Breast epithelium (tissue), 4 donors: ENCODE results near the gene EFHD2. TPM values are rescaled to one million over a fixed set of nuclear protein-coding genes. Genes with fewer than 3 reads are reported as not detected.
A peak's percentile ranks its signal among the peaks of the same experiment; 100 is the strongest.

Experiments used
- DNase-seq, 2 donors: peaks; one replicate each; pipeline ENCODE4 v3.0.0-alpha.2; 2019; ENCODE audit warnings: low spot score in 2 of 2
- H3K27ac ChIP-seq, 2 donors: fragments of 200-600 bp; sonication (generic) in 1 of 2; one replicate each; pipeline ENCODE4 v1.5.1; 2016 to 2019; ENCODE audit warnings: mild to moderate bottlenecking in 1 of 2
- H3K27me3 ChIP-seq, 2 donors: fragments of 200-600 bp; sonication (generic) in 1 of 2; one replicate each; pipeline versions ENCODE4 v1.5.1 to v1.6.0; 2017 to 2019; ENCODE audit warnings: control low read depth in 1 of 2, mild to moderate bottlenecking in 1 of 2
- H3K36me3 ChIP-seq: fragments of 200-600 bp; one replicate; pipeline ENCODE4 v1.5.1; 2019
- H3K4me1 ChIP-seq, 2 donors: fragments of 200-600 bp; sonication (generic); one replicate each; pipeline ENCODE4 v1.5.1; 2016 to 2019; ENCODE audit warnings: control low read depth in 1 of 2
- H3K4me3 ChIP-seq, 3 donors: fragments of 200-600 bp; sonication (generic); 1 replicate in 2 of 3; 2 replicates in 1 of 3; pipeline ENCODE4 v1.5.1; 2016 to 2019; ENCODE audit warnings: mild to moderate bottlenecking in 3 of 3, moderate library complexity in 2 of 3
- H3K9me3 ChIP-seq, 2 donors: fragments of 200-600 bp; sonication (generic) in 1 of 2; one replicate each; pipeline ENCODE4 v1.5.1; 2016 to 2019; ENCODE audit warnings: control low read depth in 1 of 2
- CTCF ChIP-seq, 3 donors: fragments of 450-650 bp; IDR thresholded peaks; one replicate each; pipeline ENCODE4 v1.5.1; 2016 to 2017; ENCODE audit warnings: antibody characterized with exemption in 3 of 3, mild to moderate bottlenecking in 3 of 3, moderate library complexity in 3 of 3
- POLR2A ChIP-seq: fragments of 450-650 bp; IDR thresholded peaks from one replicate; pipeline ENCODE4 v1.6.1; 2016; ENCODE audit warnings: antibody characterized with exemption, mild to moderate bottlenecking, moderate library complexity
- POLR2AphosphoS5 ChIP-seq, 3 donors: sonication (generic); formaldehyde crosslinking; IDR thresholded peaks; one replicate each; pipeline ENCODE4 v1.6.1; 2017; ENCODE audit warnings: antibody characterized with exemption in 3 of 3
- intact Hi-C: fragments of 100-400 bp; cut with DNase I; formaldehyde crosslinking; loops from one replicate; pipeline ENCODE4 v1.15.1; 2023; ENCODE audit warnings: low total_unique reads
- total RNA-seq, 3 donors: library from RNA; depleted of rRNA; stranded (reverse); fragments of >200 nt; gene quantifications; one replicate each; pipeline ENCODE4 v1.1.0, GENCODE V29; 2016

EFHD2 gene
- total RNA-seq, 3 donors from 2014 or later, result 24.9 to 43.9 (median 32.8) TPM

GRCh38 chr1:15417059-15417934 lies 7.6 kb downstream of the EFHD2 start:
- Histone ChIP-seq H3K36me3 (no peaks in the 10 kb centered on the region), H3K4me1 (no peaks in the 10 kb centered on the region), H3K4me3 (no peak overlapping the region), H3K9me3 (no peaks in the 10 kb centered on the region), H3K27me3 (no peaks in the 10 kb centered on the region), H3K27ac (peak overlapping the region; percentile 48 to 64)
- no peak for DNase-seq
- TF ChIP-seq POLR2AphosphoS5 (IDR thresholded peaks at IDR 0.05), result no peak
- no peak for TF ChIP-seq CTCF (IDR thresholded peaks at IDR 0.05)
- no peak for TF ChIP-seq POLR2A
- intact Hi-C loops, result no loop called here

- Histone ChIP-seq H3K27me3 (no peaks in the 10 kb centered on the region), H3K4me1 (no peaks in the 10 kb centered on the region), H3K9me3 (no peaks in the 10 kb centered on the region), H3K4me3 (no peak overlapping the region), H3K36me3 (no peaks in the 10 kb centered on the region), H3K27ac (no peak overlapping the region)
- DNase-seq, result no peak
- intact Hi-C loops, result no loop called here
- no peak for TF ChIP-seq CTCF (IDR thresholded peaks at IDR 0.05)
- no peak for TF ChIP-seq POLR2A
- TF ChIP-seq POLR2AphosphoS5 (IDR thresholded peaks at IDR 0.05), result no peak
Observed at GRCh38 chr1:15418806-15419515, 9.3 kb downstream of the EFHD2 start.

- no peak for TF ChIP-seq POLR2AphosphoS5 (IDR thresholded peaks at IDR 0.05)
- no peak for TF ChIP-seq POLR2A
- TF ChIP-seq CTCF (IDR thresholded peaks at IDR 0.05), result no peak
- no peaks in the 10 kb centered on the region for H3K27me3 ChIP-seq
- no peaks in the 10 kb centered on the region for H3K4me1 ChIP-seq
- DNase-seq, result no peak
- no peak overlapping the region for H3K27ac ChIP-seq
- no peaks in the 10 kb centered on the region for H3K36me3 ChIP-seq
- no peak overlapping the region for H3K4me3 ChIP-seq
- intact Hi-C loops, result loop anchor here (10.0 kb wide), 1 partner anchor 286 kb away; no protein-coding TSS in a partner anchor
- H3K9me3 ChIP-seq, result no peaks in the 10 kb centered on the region
Observed at GRCh38 chr1:15420853-15421465, 11.3 kb downstream of the EFHD2 start.

- H3K4me3 ChIP-seq, result no peak overlapping the region
- H3K4me1 ChIP-seq, result no peaks in the 10 kb centered on the region
- intact Hi-C loops, result loop anchor here (10.0 kb wide), 1 partner anchor 288 kb away; no protein-coding TSS in a partner anchor
- no peak for DNase-seq
- TF ChIP-seq POLR2AphosphoS5 (IDR thresholded peaks at IDR 0.05), result no peak
- no peak for TF ChIP-seq POLR2A
- TF ChIP-seq CTCF (IDR thresholded peaks at IDR 0.05), result no peak
- H3K27me3 ChIP-seq, result no peaks in the 10 kb centered on the region
- no peak overlapping the region for H3K27ac ChIP-seq
- no peaks in the 10 kb centered on the region for H3K9me3 ChIP-seq
- no peaks in the 10 kb centered on the region for H3K36me3 ChIP-seq
Observed at GRCh38 chr1:15422871-15423270, 13.2 kb downstream of the EFHD2 start.
